ENCODE data around the gene PRR5. TPM values are rescaled to one million over a fixed set of nuclear protein-coding genes. Genes with fewer than 3 reads are reported as not detected.
"Not testable (repeated sequence)": the region's sequence is repeated elsewhere in the genome, so short reads cannot be mapped to it uniquely, and the experiment has no call there.

PRR5 gene
- total RNA-seq, result 5.2 and 8.5 TPM in 2 replicates

GRCh38 chr22:44701824-44702478 is at the start of gene PRR5:
PRR5 (plus strand) TSS chr22:44702204; CDS start chr22:44702475, 271 bp downstream.
- peak; percentile 65 to 74 for DNase-seq (ENCODE audit: low read depth in 2 of 2)

GRCh38 chr22:44652866-44653265 is 49.1 kb upstream of the PRR5 start:
- DNase-seq (ENCODE audit: low read depth in 2 of 2), result not testable (repeated sequence)

DNA sequence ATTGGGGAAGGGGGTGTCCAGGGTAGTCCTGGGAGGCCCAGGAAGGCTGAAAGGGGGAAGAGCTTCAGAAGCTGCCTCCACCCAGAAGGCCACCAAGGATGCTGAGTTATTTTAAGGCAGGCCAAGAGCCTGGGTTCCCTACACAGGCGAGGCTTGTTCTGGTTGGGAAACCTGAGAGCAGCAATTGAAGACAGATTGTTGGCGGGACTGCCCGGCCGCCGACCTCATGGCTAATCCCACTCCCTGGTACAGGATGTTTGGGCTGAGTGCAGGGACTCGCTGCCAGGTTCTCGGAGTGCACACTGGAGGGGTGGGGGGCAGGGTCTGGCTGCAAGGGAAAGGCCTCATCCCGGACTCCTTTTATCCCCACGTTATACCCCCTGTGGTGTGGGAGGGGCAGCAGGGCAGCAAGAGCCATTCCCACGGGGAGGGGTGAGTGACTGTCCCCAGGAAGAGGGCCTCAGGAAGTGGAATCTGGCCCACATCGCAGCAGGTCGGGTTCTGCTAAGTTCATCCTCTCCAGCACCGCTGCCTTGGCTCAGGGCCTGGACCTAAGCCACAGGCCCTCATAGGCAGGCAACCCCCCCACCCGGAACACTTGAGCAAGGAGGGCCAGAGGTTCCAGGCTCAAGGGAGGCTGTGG is 43.6 kb upstream of the PRR5 start:
- DNase-seq (ENCODE audit: low read depth in 2 of 2), result peak; percentile 36 to 79

GRCh38 chr22:44659140-44659539 is 42.9 kb upstream of the PRR5 start:
- DNase-seq (ENCODE audit: low read depth in 2 of 2), result no peak

DNA sequence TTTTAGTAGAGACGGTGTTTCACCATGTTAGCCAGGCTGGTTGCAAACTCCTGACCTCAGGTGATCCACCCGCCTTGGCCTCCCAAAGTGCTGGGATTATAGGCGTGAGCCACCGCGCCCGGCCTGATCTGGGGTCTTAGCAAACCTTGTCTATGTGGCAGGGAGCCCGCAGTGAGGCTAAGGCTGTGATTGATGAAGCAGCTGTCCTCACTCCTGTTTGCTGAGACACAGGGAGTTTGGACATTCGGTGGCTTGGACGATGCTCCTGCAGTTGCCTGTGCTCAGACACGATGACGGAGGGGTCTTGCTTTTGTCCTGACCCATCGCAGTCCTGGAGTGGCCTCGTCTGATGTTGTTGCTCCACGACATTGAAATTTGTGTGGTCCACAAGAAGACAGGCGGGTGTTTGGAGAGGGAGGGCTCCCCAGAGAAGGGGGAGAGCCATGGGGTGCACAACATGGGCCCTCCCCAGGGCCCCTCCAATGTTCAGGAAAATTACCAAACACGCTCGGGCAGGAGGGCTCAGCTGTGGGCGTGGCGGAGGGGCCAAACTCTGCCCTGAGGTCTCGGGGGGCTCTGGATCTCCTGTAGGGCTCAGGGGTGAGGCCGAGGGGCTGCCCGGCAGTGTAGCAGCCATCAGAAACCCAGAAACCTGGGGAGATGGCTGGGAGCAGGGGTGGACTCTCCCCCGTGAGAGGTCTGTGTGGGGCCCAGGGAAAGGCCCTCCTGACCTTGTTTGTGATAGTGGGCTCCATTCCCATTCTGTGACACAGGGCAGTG is 41.8 kb upstream of the PRR5 start:
- no peak for DNase-seq (ENCODE audit: low read depth in 2 of 2)

- no peak for DNase-seq (ENCODE audit: low read depth in 2 of 2)
These were observed 40.9 kb upstream of the PRR5 start for GRCh38 chr22:44661070-44661469.

GRCh38 chr22:44661659-44662569 is 40.1 kb upstream of the PRR5 start:
- DNase-seq (ENCODE audit: low read depth in 2 of 2), result no peak

DNA sequence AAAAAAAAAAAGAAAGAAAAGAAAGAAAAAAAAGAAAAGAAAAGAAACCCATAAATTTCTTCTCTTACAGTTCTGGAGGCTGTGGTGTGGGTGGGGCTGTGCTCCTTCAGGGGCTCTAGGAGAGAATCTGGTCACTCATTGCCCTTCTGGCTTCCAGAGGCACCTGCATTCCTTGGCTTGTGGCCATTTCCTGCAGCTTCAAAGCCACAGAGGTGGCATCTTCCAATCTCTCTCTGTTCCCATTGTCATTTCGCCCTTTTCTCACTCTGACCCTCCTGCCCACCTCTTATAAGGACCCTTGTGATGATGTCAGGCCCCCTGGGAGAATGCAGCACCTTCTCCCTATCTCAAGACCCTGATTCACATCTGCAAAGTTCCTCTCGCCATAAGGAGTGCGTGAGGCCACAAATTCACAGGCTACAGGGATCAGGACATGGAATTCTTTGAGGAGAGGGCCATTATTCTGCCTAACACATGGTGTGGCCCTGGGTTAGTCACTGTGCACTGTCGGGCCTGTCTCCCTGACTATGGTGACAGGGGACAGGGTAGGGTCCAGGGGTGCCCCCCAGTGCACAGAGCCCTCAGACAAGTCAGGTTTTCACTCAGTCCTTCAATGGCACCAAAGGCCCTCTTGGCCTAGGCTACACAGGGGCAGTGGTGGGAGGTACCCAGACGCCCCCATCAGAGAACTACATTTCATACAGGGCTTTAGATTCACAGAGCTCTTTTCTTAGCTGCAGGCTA is 38.6 kb upstream of the PRR5 start:
- DNase-seq (ENCODE audit: low read depth in 2 of 2), result no peak

GRCh38 chr22:44664149-44664548 is 37.9 kb upstream of the PRR5 start:
- DNase-seq (ENCODE audit: low read depth in 2 of 2), result peak; percentile 67 to 71

DNA sequence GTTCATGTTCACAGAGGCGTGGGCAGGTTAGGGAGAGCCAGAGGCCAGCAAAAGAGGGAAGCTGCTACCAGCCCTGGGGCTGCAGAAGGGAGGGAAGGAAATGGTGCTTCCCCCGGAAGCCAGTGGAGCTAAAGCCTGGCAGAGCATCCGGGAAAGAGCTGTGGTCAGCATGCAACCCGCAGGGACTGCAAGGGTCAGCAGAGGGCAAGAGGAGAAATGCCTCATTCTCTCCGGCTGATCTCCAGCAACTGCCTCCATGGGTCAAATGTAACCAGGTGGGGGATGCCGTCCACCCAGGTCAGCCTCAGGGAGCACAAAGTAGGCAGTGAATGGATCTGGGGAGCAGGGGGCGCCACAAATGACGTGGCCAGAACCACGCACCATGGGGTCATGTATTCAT is 36.9 kb upstream of the PRR5 start:
- DNase-seq (ENCODE audit: low read depth in 2 of 2), result no peak

DNA sequence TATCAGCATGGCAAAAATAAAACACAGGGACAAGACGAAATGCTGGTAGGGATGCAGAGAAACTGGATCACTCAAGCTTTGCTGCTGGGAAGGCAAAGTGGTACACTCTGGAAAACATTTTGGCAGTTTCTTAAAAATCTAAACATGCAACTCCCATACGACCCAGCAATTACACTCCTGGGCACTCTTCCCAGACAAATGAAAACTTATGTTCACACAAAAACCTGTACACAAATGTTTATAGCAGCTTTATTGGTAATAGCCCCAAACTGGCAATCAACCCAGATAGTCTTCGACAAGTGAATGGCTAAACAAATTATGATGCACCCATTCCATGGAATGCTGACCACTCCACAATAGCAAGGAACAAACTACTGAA is 35.8 kb upstream of the PRR5 start:
- no peak for DNase-seq (ENCODE audit: low read depth in 2 of 2)

- DNase-seq (ENCODE audit: low read depth in 2 of 2), result no peak
These were observed 34.7 kb upstream of the PRR5 start for GRCh38 chr22:44667276-44667675.

- DNase-seq (ENCODE audit: low read depth in 2 of 2), result no peak
These were observed 34.2 kb upstream of the PRR5 start for GRCh38 chr22:44667829-44668189.

GRCh38 chr22:44668190-44668885 is 33.7 kb upstream of the PRR5 start:
- peak in 1 of 2 donors; percentile 29 for DNase-seq (ENCODE audit: low read depth in 2 of 2)

- no peak for DNase-seq (ENCODE audit: low read depth in 2 of 2)
These were observed 33.0 kb upstream of the PRR5 start for GRCh38 chr22:44668886-44669521.

DNA sequence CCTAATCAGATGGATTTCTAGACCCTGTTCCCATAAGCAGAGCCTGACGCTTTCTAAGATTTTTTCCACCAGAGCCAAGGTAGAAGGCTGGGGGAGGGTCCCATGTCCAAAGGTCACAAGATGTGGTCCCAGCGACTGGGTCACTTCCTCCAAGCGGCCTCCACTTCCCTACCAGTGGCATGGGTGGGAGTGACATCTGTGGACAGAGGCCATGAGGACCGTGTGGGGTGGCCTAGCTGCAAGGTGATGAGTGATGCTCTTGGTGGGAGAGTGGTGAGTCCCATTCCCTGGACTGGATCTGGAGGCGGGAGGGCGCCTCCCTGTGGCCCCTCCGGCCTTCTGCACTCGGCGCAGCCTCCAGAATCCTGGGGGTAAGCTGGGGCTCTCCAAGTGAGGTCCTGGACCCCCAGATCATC is 32.4 kb upstream of the PRR5 start:
- peak in 1 of 2 donors; percentile 65 for DNase-seq (ENCODE audit: low read depth in 2 of 2)

- DNase-seq (ENCODE audit: low read depth in 2 of 2), result no peak
These were observed 31.6 kb upstream of the PRR5 start for GRCh38 chr22:44670220-44670988.

- DNase-seq (ENCODE audit: low read depth in 2 of 2), result peak in 1 of 2 donors; percentile 30
These were observed 30.3 kb upstream of the PRR5 start for GRCh38 chr22:44671742-44672141.

DNA sequence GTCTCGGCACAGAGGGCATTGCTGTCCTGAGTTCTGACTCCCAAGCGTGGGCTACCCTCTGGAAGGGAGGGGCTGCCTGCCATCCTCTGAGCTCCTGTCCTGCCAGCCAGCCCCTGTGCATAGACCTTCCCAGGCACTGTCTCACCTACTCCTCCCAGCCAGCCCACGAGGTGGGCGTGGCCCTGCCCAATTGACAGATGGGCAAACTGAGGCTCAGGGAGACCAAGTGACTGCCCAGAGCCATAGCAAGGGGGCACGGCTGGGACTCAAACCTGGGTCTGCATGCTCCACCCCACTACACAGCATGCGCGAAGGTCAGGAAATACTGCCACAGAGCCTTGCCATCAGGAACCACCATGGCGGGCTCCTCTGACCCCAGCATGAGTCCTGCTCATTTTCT is 29.4 kb upstream of the PRR5 start:
- no peak for DNase-seq (ENCODE audit: low read depth in 2 of 2)

All from lung microvascular endothelial cell (primary cell).